HepG2 (cell line): ENCODE measurements around the gene ZBTB7C. TPM values are rescaled to one million over a fixed set of nuclear protein-coding genes. Genes with fewer than 3 reads are reported as not detected.

Experiments
- ELF1 ChIP-seq: sonication (generic); formaldehyde crosslinking; IDR thresholded peaks from 2 replicates; pipeline ENCODE4 v1.4.0; 2020; ENCODE audit warnings: missing genetic modification reagents
- ETV5 ChIP-seq: IDR thresholded peaks from 2 replicates; pipeline ENCODE4 v1.6.1; 2018; ENCODE audit warnings: missing biosample characterization, missing genetic modification reagents, inconsistent platforms, borderline replicate concordance
- GATAD1 ChIP-seq: IDR thresholded peaks from 2 replicates; pipeline ENCODE4 v1.6.1; 2016; ENCODE audit warnings: missing genetic modification reagents, missing compliant biosample characterization
- GLI4 ChIP-seq: sonication (generic); formaldehyde crosslinking; IDR thresholded peaks from 2 replicates; pipeline ENCODE4 v1.5.1; 2020; ENCODE audit warnings: missing genetic modification reagents, mild to moderate bottlenecking, moderate library complexity, borderline replicate concordance
- KLF13 ChIP-seq: sonication (generic); formaldehyde crosslinking; IDR thresholded peaks from 2 replicates; pipeline ENCODE4 v1.4.0; 2020; ENCODE audit warnings: mild to moderate bottlenecking, missing genetic modification reagents
- NR2F2 ChIP-seq: IDR thresholded peaks from 2 replicates; pipeline ENCODE4 v1.6.1; 2012; ENCODE audit warnings: low read depth, inconsistent platforms, borderline replicate concordance
- NRL ChIP-seq: sonication (generic); formaldehyde crosslinking; IDR thresholded peaks from 2 replicates; pipeline ENCODE4 v1.5.0; 2020; ENCODE audit warnings: missing genetic modification reagents, mild to moderate bottlenecking, moderate library complexity, borderline replicate concordance
- PAXIP1 ChIP-seq: sonication (generic); formaldehyde crosslinking; conservative IDR thresholded peaks from 2 replicates; pipeline ENCODE4 v1.4.0; 2020; ENCODE audit warnings: mild to moderate bottlenecking, missing genetic modification reagents, moderate library complexity
- RAD51 ChIP-seq: fragments of 450-650 bp; IDR thresholded peaks from 2 replicates; pipeline ENCODE4 v1.6.1; 2016; ENCODE audit warnings: borderline replicate concordance
- TBX2 ChIP-seq: sonication (generic); formaldehyde crosslinking; IDR thresholded peaks from 2 replicates; pipeline ENCODE4 v1.5.0; 2020; ENCODE audit warnings: missing genetic modification reagents, mild to moderate bottlenecking, borderline replicate concordance
- TFAP4 ChIP-seq: sonication (generic); IDR thresholded peaks from 2 replicates; pipeline ENCODE4 v1.6.1; 2016; ENCODE audit warnings: low read depth, borderline replicate concordance
- ZBTB7A ChIP-seq: sonication (generic); formaldehyde crosslinking; IDR thresholded peaks from 2 replicates; pipeline ENCODE4 v1.8.0; 2022; ENCODE audit warnings: mild to moderate bottlenecking, missing genetic modification reagents
- ZMYM4 ChIP-seq: sonication (generic); formaldehyde crosslinking; IDR thresholded peaks from 2 replicates; pipeline ENCODE4 v1.8.1; 2023; ENCODE audit warnings: mild to moderate bottlenecking, missing genetic modification reagents
- ZNF687 ChIP-seq: sonication (generic); formaldehyde crosslinking; IDR thresholded peaks from 2 replicates; pipeline ENCODE4 v1.5.1; 2020; ENCODE audit warnings: mild to moderate bottlenecking, missing genetic modification reagents, moderate library complexity
- ZNF710 ChIP-seq: sonication (generic); formaldehyde crosslinking; IDR thresholded peaks from 2 replicates; pipeline ENCODE4 v1.5.0; 2020; ENCODE audit warnings: mild to moderate bottlenecking, missing genetic modification reagents, borderline replicate concordance
- ZNF713 ChIP-seq: sonication (generic); formaldehyde crosslinking; IDR thresholded peaks from 2 replicates; pipeline ENCODE4 v1.4.0; 2020; ENCODE audit warnings: mild to moderate bottlenecking, missing genetic modification reagents
- ZNF782 ChIP-seq: sonication (generic); formaldehyde crosslinking; IDR thresholded peaks from 2 replicates; pipeline ENCODE4 v1.4.0; 2020; ENCODE audit warnings: missing genetic modification reagents, mild to moderate bottlenecking, borderline replicate concordance
- polyA plus RNA-seq, 8 experiments: library from polyadenylated mRNA; depleted of rRNA in 3 of 8; stranded (reverse) in 7 of 8; unstranded in 1 of 8; fragments of >200 nt; fragmentation: Illumina TruSeq in 4 of 8; extraction: Trizol in 4 of 8; gene quantifications; 2 replicates each; pipeline versions ENCODE4 v1.2.1 to v1.2.3, GENCODE V29; 2011 to 2016; ENCODE audit warnings: low read depth in 4 of 8, missing spikeins in 1 of 8, mixed read lengths in 1 of 8; ENCODE audit not compliant: insufficient read depth in 1 of 8
- total RNA-seq, 5 experiments: library from RNA; depleted of rRNA; stranded (reverse); fragments of >200 nt; fragmentation: Illumina TruSeq; extraction: Trizol; gene quantifications; 2 replicates each; pipeline ENCODE4 v1.2.3, GENCODE V29; 2016; ENCODE audit warnings: low read depth in 1 of 5

Gene ZBTB7C
- total and polyA plus RNA-seq, 2 of the 13 experiments (the other 11 are each of a cell fraction or from before 2014, with no cell fraction given): 0.01 to 0.04 TPM

- TF ChIP-seq ZNF710 (CRISPR knock-in tag): peak; percentile 57; the same call in 1 of the 2 replicates
- peak; percentile 67; the same call in 1 of the 2 replicates for TF ChIP-seq ETV5 (CRISPR knock-in tag)
- TF ChIP-seq ZNF782 (CRISPR knock-in tag): peak; percentile 69; the same call in 1 of the 2 replicates
- TF ChIP-seq RAD51: no peak
- TF ChIP-seq ZMYM4: peak; percentile 74
- TF ChIP-seq NRL (CRISPR knock-in tag): 0 out of 2 replicates have a peak, but pooled peaks have one; percentile 26
- TF ChIP-seq KLF13 (CRISPR knock-in tag): 0 out of 2 replicates have a peak, but pooled peaks have one; percentile 60
- peak; percentile 43; the same call in 1 of the 2 replicates for TF ChIP-seq NR2F2
- TF ChIP-seq TBX2 (CRISPR knock-in tag): peak; percentile 46; the same call in 1 of the 2 replicates
- TF ChIP-seq PAXIP1: peak; percentile 84
- no peak for TF ChIP-seq ZNF713 (CRISPR knock-in tag)
- 0 out of 2 replicates have a peak, but pooled peaks have one; percentile 34 for TF ChIP-seq GLI4
- peak; percentile 84; the same call in 1 of the 2 replicates for TF ChIP-seq TFAP4
- TF ChIP-seq ELF1 (CRISPR knock-in tag): peak; percentile 53
- TF ChIP-seq ZBTB7A (CRISPR knock-in tag): 0 out of 2 replicates have a peak, but pooled peaks have one; percentile 51
- TF ChIP-seq GATAD1 (CRISPR knock-in tag): 0 out of 2 replicates have a peak, but pooled peaks have one; percentile 14
- TF ChIP-seq ZNF687: peak; percentile 64
These were observed 255.3 kb downstream of the ZBTB7C start (continued) for GRCh38 chr18:48153613-48154481.
